ENCODE data around the gene CMIP.

Gene CMIP

DNA sequence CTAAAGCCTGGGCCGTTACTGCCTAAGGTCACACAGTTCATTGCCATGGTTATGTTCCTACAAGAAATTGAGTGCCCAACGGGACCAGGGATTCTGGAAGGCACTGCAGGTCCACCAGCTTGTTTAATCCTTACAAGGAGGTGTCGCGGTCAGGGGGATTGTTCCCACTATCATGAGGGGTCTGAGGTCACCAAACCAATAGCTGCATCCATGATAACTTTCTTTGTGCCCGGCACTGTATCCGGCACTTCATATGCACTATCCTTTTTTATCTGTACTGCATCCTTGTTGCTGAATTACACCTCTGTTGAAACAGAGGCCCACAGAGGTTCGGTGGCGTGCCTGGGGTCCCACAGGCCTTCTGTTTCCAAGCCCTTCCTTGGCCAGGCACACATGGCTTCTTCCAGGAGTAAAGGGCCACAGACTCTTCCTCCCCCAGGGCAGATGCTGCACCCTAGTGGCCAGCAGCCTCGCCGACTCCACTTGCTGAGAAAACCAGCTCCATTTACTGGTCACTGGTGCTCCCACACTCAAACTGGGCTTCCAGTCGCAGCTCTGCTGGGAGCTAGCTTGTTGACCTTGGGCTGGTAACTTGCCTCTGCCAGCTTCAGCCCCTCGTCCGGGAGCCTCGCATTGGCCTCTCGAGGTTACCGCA lies 252.5 kb downstream of the CMIP start:
- peak; percentile 69 for DNase-seq
- CTCF ChIA-PET = interaction anchor here (0.5 to 7.2 kb wide), 23 partner anchors 9 to 332 kb away, joined by 3 to 110 read pairs (median 4); no protein-coding TSS in a partner anchor
- no peak overlapping the region for H3K4me3 Mint-ChIP-seq
- no peaks in the 10 kb centered on the region for H3K4me1 Mint-ChIP-seq
- no peaks in the 10 kb centered on the region for H3K9me3 Mint-ChIP-seq
- no peaks in the 10 kb centered on the region for H3K27me3 Mint-ChIP-seq
- peaks cover 11% of the 10 kb centered on the region for H3K36me3 Mint-ChIP-seq
- H3K27ac Mint-ChIP-seq = no peak overlapping the region

DNA sequence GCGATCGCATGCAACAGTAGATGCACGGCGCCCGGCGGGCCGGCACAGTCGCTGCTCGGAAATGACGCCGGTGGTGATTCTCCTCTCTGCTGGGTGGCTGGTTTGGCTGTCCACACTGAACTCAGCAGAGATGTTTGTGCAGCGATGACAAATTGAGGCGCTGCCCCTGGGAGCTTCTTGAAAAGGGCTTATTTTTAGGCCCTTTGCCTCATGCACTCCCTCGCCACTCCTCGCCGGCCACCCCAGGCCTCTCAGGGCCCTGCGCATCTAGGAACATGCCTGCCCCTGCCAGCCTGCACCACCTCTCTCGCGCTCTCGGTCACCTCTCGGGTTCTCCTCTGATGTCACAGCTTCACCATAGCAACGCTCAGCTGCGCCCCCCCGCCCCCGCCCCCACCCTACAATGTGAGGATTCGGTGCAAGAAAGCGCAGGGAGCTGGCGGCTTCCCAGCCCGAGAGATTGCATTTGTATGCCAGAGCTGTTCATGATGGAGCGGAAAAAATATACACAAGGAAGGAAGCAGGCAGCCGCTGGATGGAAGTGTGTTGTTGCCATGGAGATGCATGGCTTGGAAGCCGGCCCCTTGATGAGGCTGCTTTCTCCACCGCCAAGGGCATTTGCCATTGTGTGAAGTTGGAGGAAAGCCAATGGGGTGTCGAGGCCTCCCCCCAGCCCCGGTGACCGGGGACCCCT lies 253.2 kb downstream of the CMIP start:
- Mint-ChIP-seq H3K4me3 (no peak overlapping the region), H3K9me3 (no peaks in the 10 kb centered on the region), H3K27me3 (no peaks in the 10 kb centered on the region), H3K4me1 (peaks cover 2% of the 10 kb centered on the region), H3K36me3 (peaks cover 10% of the 10 kb centered on the region), H3K27ac (no peak overlapping the region)
- DNase-seq = no peak
- CTCF ChIA-PET = interaction anchor here (0.6 to 7.2 kb wide), 19 partner anchors 9 to 333 kb away, joined by 3 to 110 read pairs (median 4); no protein-coding TSS in a partner anchor

DNA sequence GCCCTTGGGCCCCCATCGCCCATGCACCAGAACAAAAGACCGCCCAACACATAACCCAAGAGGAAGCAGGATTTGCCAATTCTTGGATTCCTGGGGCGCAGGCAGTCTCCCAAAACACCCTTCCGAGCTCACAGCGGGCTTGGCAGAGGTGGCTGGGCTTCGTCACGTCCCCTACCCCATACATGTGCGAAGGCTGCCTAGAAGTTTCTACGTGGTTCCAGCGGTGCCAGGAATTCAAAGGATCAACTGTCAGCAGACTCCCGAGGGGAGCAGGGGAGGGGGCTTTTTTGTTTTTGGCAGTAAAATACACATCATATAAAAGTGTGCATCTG lies 253.7 kb downstream of the CMIP start:
- peaks cover 10% of the 10 kb centered on the region for H3K36me3 Mint-ChIP-seq
- no peak for DNase-seq
- H3K4me1 Mint-ChIP-seq = peaks cover 2% of the 10 kb centered on the region
- H3K27me3 Mint-ChIP-seq = no peaks in the 10 kb centered on the region
- H3K27ac Mint-ChIP-seq = no peak overlapping the region
- CTCF ChIA-PET = interaction anchor here (1.1 to 7.2 kb wide), 6 partner anchors 10 to 295 kb away, joined by 3 to 110 read pairs (median 16); no protein-coding TSS in a partner anchor
- no peaks in the 10 kb centered on the region for H3K9me3 Mint-ChIP-seq
- H3K4me3 Mint-ChIP-seq = no peak overlapping the region

DNA sequence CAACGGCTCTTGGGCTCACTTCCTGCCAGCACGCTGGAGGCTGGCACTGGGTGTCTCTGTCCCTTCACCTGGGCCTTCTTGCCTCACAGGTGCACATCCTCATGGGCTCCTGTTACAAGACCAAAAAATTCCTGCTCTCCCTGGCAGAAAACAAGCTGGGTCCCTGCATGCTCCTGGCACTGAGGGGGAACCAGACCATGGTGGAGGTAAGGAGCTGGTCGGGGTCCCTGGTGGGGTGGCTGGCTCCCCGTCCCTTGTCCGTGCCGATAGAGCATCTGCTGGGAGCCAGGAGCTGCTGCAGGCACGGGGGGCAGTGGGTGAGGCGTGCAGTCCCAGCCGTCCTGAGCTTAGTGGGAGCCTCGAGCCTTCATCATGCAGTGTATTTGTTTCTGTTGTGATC lies 255.0 kb downstream of the CMIP start:
- Mint-ChIP-seq H3K4me3 (no peak overlapping the region), H3K27me3 (no peaks in the 10 kb centered on the region), H3K4me1 (peaks cover 2% of the 10 kb centered on the region), H3K27ac (no peak overlapping the region), H3K9me3 (no peaks in the 10 kb centered on the region), H3K36me3 (peaks cover 7% of the 10 kb centered on the region)
- CTCF ChIA-PET = interaction anchor here (1.4 kb wide), 1 partner anchor 76 kb away, joined by 7 read pairs; no protein-coding TSS in a partner anchor
- DNase-seq = no peak

DNA sequence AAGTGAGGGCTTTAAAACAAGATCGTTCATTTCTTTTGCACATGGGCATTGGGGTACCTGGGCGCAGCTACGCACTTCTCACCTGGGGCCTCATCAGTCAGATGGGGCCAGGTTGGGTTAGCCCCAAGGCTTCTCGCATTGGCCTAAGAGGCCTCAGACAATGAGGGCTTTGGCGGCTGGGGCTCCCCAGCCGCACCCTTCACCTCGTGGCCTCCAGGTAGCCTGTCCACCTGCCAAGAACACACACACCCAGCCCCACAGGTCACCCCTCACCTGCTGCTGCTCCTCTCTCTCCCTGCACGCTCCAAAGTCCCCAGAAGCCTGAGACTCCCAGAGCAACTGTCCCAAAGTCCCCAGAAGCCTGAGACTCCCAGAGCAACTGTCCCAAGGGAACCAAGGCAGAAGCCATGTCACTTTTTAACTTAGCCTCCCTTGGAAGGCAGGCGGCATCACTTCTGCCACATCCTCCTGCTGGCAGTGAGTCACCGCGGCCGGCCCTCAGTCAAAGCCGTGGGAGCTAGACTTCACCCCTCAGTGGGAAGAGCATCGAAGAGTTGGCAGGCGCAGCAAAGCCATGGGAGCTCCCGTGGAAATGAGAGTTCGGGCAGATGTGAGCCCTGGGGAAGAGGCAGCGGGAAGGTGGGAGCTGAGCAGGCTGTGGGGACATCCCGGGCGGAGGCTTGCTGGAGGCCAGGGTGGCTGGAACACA lies 255.6 kb downstream of the CMIP start:
- H3K27ac Mint-ChIP-seq = no peak overlapping the region
- no peak overlapping the region for H3K4me3 Mint-ChIP-seq
- CTCF ChIA-PET = interaction anchor here (1.4 kb wide), 1 partner anchor 77 kb away, joined by 7 read pairs; no protein-coding TSS in a partner anchor
- peaks cover 2% of the 10 kb centered on the region for H3K4me1 Mint-ChIP-seq
- no peaks in the 10 kb centered on the region for H3K9me3 Mint-ChIP-seq
- no peak for DNase-seq
- H3K27me3 Mint-ChIP-seq = no peaks in the 10 kb centered on the region
- H3K36me3 Mint-ChIP-seq = peaks cover 7% of the 10 kb centered on the region

DNA sequence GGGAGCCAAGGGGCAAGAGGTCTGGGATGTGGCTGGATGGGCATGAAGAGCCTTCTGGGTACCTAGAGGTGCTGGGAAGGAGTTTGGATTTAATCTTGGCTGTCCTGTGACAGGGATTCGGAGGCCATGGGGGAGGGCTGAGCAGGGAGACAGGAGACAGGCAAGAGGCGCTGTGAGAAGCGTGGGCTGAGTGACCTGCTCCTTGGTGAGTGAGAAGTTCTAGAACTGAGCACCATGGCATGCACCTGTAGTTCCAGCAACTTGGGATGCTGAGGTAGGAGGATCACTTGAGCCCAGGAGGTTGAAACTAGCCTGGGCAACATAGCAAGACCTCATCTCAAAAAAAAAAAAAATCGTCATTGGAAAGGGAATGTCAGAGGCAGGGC lies 256.2 kb downstream of the CMIP start:
- Mint-ChIP-seq H3K27ac (no peak overlapping the region), H3K36me3 (peaks cover 7% of the 10 kb centered on the region), H3K4me1 (peaks cover 2% of the 10 kb centered on the region), H3K27me3 (no peaks in the 10 kb centered on the region), H3K4me3 (no peak overlapping the region), H3K9me3 (no peaks in the 10 kb centered on the region)
- no peak for DNase-seq
- CTCF ChIA-PET = no interaction called here

DNA sequence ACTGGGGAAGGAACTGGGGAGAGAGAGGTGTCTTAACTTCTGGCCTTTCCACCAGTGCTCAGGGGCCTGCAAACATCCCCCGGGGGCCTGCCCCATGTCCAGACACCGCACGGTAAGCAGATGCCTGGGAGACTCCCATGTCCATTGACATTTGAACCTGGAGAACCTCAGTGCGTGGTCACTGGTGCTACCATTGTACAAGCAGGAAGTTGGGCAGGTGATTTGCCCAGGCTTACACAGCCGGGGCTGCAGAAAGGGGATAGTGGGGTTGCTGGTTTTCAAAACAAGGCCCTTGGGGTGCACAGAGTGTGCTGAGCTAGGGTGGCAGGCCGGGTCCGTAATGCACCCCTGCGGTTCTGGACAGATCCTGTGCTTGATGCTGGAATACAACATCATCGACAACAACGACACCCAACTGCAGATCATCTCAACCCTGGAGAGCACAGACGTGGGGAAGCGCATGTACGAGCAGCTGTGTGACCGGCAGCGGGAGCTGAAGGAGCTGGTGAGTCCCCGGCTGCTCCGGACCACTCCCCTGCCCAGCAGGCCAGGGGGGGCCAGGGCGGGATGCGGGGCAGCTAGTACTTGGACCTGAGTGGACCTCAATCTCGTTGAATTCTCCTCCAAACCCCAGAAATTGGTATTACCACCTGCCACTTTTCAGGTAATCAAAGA lies 256.8 kb downstream of the CMIP start:
- CTCF ChIA-PET = no interaction called here
- peaks cover 2% of the 10 kb centered on the region for H3K4me1 Mint-ChIP-seq
- no peak for DNase-seq
- peaks cover 6% of the 10 kb centered on the region for H3K36me3 Mint-ChIP-seq
- H3K27ac Mint-ChIP-seq = peak overlapping the region; percentile 67
- H3K27me3 Mint-ChIP-seq = no peaks in the 10 kb centered on the region
- H3K9me3 Mint-ChIP-seq = no peaks in the 10 kb centered on the region
- H3K4me3 Mint-ChIP-seq = no peak overlapping the region

DNA sequence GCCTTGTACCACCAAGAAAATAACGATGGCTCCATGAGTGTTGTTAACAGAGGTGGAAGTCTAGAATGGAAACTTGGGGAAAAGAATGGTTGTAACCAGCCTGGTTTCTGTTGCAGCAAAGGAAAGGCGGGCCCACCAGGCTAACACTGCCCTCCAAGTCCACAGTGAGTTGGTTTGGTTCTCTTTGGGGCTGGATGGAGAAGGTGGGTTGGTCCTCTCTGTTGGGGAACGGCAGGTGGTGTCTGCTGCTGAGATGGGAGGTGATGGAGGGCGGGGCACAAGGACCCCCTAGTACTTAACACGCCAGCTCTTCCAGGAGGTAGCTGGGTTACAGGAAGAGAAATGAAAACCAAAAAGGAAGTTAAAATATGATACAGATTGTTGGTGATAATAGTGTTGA lies 257.9 kb downstream of the CMIP start:
- CTCF ChIA-PET = no interaction called here
- peaks cover 2% of the 10 kb centered on the region for H3K4me1 Mint-ChIP-seq
- H3K4me3 Mint-ChIP-seq = no peak overlapping the region
- H3K36me3 Mint-ChIP-seq = peaks cover 16% of the 10 kb centered on the region
- no peak overlapping the region for H3K27ac Mint-ChIP-seq
- no peak for DNase-seq
- H3K27me3 Mint-ChIP-seq = no peaks in the 10 kb centered on the region
- H3K9me3 Mint-ChIP-seq = no peaks in the 10 kb centered on the region

DNA sequence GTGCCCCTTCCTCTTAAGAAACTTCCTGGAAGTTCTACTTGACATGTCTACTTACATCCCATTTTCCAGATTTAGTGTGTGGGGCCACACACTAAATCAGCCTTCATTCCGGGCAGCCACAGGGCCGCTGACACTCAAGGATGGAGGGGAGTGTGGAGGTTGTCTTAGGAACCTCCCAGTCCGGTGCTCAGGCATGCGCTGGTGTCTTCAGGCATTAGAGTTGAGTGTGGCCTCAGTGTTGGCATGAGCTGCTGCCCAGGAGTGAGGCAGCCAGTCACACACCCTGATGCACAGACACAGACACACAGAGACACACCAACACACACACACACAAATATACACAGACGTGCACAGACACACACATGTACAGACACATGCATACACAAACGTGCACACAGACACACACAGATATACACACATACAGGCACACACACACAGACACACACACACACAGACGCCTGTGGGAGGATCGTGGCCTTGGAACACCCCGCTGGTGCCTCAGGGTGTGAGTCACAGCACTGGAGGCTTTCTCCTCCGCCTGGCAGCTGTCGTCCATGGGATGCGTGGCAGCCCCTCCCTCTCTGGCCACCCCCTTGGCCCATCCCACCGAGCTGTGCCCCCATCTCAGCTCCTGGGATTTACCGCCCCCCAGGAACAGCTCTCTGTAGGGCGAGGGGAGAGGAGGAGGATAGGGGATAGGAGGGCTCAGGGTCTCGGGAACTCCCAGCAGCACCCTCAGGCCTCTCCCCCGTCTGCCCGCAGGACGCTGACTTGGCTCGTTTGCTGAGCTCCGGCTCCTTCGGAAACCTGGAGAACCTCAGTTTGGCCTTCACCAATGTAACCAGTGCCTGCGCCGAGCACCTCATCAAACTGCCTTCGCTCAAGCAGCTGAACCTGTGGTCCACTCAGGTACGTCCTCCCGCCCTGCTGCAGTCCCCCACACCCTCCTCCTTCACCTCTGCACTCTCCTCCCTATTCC lies 258.9 kb downstream of the CMIP start:
- no peak overlapping the region for H3K27ac Mint-ChIP-seq
- H3K4me3 Mint-ChIP-seq = no peak overlapping the region
- no peaks in the 10 kb centered on the region for H3K9me3 Mint-ChIP-seq
- no peaks in the 10 kb centered on the region for H3K27me3 Mint-ChIP-seq
- peaks cover 18% of the 10 kb centered on the region for H3K36me3 Mint-ChIP-seq
- CTCF ChIA-PET = interaction anchor here (1.0 kb wide), 1 partner anchor 80 kb away, joined by 3 read pairs; no protein-coding TSS in a partner anchor
- no peak for DNase-seq
- H3K4me1 Mint-ChIP-seq = peaks cover 2% of the 10 kb centered on the region

DNA sequence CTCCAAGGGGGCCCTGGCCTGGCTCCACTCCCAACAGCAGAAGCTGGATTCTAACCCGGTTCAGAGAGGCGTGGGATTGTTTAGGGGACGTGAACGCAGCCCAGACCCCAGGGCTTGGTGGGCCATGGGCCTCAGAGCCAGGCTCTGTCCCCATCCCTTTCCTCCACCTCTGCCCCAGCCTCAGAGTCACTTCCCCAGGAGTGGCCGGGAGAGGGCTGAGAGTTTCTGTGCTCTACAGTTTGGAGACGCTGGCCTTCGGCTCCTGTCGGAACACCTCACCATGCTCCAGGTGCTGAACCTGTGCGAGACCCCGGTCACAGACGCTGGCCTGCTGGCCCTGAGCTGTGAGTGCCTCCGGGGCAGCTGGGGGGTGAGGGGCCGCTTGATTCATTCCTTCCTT lies 260.7 kb downstream of the CMIP start:
- Mint-ChIP-seq H3K9me3 (no peaks in the 10 kb centered on the region), H3K4me1 (peaks cover 2% of the 10 kb centered on the region), H3K27ac (no peak overlapping the region), H3K36me3 (peaks cover 18% of the 10 kb centered on the region), H3K27me3 (no peaks in the 10 kb centered on the region), H3K4me3 (no peak overlapping the region)
- no peak for DNase-seq
- CTCF ChIA-PET = interaction anchor here (1.4 kb wide), 1 partner anchor 22 kb away, joined by 3 read pairs; no protein-coding TSS in a partner anchor

DNA sequence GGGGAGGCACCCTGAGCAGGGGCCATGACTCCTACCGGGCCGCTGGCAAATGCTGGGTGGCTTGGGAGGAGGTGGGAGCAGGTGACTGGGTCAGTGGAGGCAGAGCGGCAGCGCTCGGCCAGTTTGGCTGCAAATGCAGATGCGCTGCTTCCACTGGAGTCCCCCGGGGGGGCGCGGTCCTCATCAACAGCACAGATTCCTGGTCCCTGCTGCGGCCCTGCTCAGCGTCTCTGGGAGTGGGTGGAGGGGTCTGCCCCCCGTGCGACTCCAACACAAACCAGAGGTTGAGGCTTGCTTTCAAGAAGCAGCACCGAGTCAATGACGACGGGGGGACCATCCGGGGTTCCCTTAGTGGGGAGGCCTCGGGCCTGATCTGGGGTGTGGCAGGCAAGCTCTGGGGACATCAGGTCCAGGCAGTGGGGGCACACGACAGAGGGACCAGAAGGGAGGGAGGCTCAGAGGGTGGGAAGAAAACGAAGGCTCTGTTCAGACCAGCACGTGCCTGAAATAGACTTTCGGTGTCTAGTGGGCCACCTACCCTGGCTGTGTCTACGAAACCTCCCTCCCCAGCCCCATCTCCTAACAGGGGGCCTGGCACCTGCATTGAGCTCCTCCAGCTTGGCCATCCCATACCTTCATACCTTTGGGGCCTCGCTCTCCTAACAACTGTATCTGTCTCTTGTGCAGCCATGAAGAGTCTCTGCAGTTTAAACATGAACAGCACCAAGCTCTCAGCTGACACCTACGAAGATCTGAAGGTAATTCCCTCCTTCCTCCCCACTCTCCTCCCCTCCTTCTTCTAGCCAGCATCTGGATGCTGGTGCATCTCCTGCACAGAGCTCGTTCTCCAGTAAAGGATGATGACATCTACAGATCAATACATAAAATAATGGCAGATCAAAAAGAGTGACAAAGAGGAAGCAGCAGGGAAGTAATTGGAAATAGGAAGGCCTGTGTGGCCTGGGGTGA lies 262.0 kb downstream of the CMIP start:
- Mint-ChIP-seq H3K9me3 (no peaks in the 10 kb centered on the region), H3K36me3 (peaks cover 18% of the 10 kb centered on the region), H3K27ac (no peak overlapping the region), H3K27me3 (no peaks in the 10 kb centered on the region), H3K4me3 (no peak overlapping the region), H3K4me1 (peaks cover 2% of the 10 kb centered on the region)
- CTCF ChIA-PET = interaction anchor here (1.1 to 1.4 kb wide), 2 partner anchors 9 to 20 kb away, joined by 3 read pairs; no protein-coding TSS in a partner anchor
- DNase-seq = no peak

DNA sequence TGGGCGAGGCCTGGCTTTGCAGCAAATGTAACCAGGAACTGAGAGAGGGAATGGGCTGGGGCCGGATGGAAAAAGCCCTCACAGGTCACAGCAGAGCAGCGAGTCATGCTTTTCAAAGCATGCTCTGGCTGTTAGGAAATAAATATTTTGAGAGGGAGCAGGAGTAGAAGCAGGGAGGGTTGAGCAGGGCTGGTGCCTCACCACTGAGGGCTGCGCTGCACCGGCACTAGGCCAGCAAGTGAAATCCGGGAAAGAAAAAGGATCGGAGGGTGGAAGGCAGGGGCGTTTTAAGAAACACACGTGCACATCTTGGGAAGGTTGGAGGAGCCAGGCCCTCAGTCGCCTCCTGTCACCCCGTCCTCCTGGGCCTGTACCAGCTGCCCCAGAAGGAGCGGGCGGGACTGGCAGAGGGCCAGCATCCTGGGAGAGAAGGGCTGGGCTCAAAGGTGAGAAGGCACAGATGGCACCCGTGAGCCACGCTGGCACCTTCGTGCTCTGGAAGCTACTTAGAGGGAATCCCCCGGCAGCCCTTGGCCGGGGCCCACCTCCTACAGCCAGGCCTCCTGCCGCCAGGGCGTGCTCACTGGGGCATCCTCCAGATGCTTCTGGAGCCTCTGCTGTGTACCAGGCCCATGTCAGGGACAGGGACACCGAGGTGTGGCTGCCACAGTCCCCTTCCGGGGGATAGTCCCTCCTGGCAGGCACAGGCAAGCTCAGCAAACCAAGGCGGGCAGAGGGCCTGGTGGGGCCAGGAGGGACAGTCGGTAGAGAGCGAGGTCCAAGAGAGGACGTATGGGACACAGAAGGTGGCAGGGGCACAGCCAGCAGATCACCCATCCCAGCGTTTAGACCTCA lies 263.0 kb downstream of the CMIP start:
- Mint-ChIP-seq H3K27ac (no peak overlapping the region), H3K4me3 (no peak overlapping the region), H3K4me1 (peaks cover under 1% of the 10 kb centered on the region), H3K27me3 (no peaks in the 10 kb centered on the region), H3K9me3 (no peaks in the 10 kb centered on the region), H3K36me3 (peaks cover 18% of the 10 kb centered on the region)
- no peak for DNase-seq
- CTCF ChIA-PET = no interaction called here
